ENCODE measurements around the gene TLE2. TPM values are rescaled to one million over a fixed set of nuclear protein-coding genes. Genes with fewer than 3 reads are reported as not detected.

Gene TLE2
- polyA plus RNA-seq, 1 of the 3 experiments (the other 2 are of a cell fraction), result 2.3 TPM

- Histone ChIP-seq H3K27me3 (ENCODE audit: insufficient read depth) (peaks cover 83% of the 10 kb centered on the region), H3K36me3 (replicated peaks in 1 of 2; ENCODE audit: control insufficient read depth in 1 of 2, insufficient read depth in 2 of 2, low read length in 1 of 2) (no peaks in the 10 kb centered on the region), H3K4me2 (no peak overlapping the region), H4K20me1 (ENCODE audit: insufficient read depth) (no peaks in the 10 kb centered on the region), H3K79me2 (ENCODE audit: insufficient read depth) (no peaks in the 10 kb centered on the region), H3K9me3 (no peaks in the 10 kb centered on the region), H3K27ac (ENCODE audit: low read depth in 2 of 2, low read length in 1 of 2) (no peak overlapping the region), H3K4me3 (ENCODE audit: low read depth in 2 of 2, low read length in 1 of 2) (no peak overlapping the region), H3F3A (replicated peaks; ENCODE audit: insufficient read depth) (peaks cover 6% of the 10 kb centered on the region), H3K4me1 (ENCODE audit: control insufficient read depth in 1 of 2, insufficient read depth in 2 of 2, low read depth in 1 of 2, low read length in 1 of 2) (peaks cover 0 to 5% of the 10 kb centered on the region in 2 experiments; a peak in 1 of 4 replicates), H2AFZ (ENCODE audit: low read depth) (no peak overlapping the region), H3K9ac (no peak overlapping the region), H3K9me2 (no peaks in the 10 kb centered on the region)
- WGBS (ENCODE audit: low lambda C conversion rate), result 30% methylated on average over 11 of the region's 30 CpGs
- DNase-seq, result peak; percentile 74
- ChIA-PET POLR2A (interaction anchor here (0.8 to 1.2 kb wide), 2 partner anchors 10 to 42 kb away, joined by 3 read pairs; no protein-coding TSS in a partner anchor), CTCF (interaction anchor here (1.0 to 1.9 kb wide), 6 partner anchors 20 to 64 kb away, joined by 3 to 5 read pairs (median 4); no protein-coding TSS in a partner anchor)
- TF ChIP-seq TAF1 (IDR thresholded peaks at IDR 0.05; ENCODE audit: borderline replicate concordance, low read depth, low read length) (no peak), POLR2AphosphoS5 (IDR thresholded peaks at IDR 0.05; ENCODE audit: low read depth, low read length) (no peak), CHD2 (IDR thresholded peaks at IDR 0.05; ENCODE audit: low read length, partially characterized antibody) (no peak), RXRA (IDR thresholded peaks at IDR 0.05; ENCODE audit: borderline replicate concordance, low read depth) (no peak), RAD21 (IDR thresholded peaks at IDR 0.05; ENCODE audit: low read length) (no peak)
These were observed 4.1 kb downstream of the TLE2 start for GRCh38 chr19:3024870-3025548.

- H3K9me3 ChIP-seq, result no peaks in the 10 kb centered on the region
- TF ChIP-seq JUND (IDR thresholded peaks at IDR 0.05), result no peak
- no peak for TF ChIP-seq TCF12 (IDR thresholded peaks at IDR 0.05)
- TF ChIP-seq ELF1 (IDR thresholded peaks at IDR 0.05), result no peak
- no peak for TF ChIP-seq REST (IDR thresholded peaks at IDR 0.05; ENCODE audit: low read depth, low read length)
- TF ChIP-seq GATA2 (CRISPR knock-in tag; IDR thresholded peaks at IDR 0.05), result no peak
- TF ChIP-seq TAF1 (IDR thresholded peaks at IDR 0.05; ENCODE audit: borderline replicate concordance, low read depth, low read length), result no peak
- no peak for TF ChIP-seq PBX3 (IDR thresholded peaks at IDR 0.05)
- TF ChIP-seq NFIC (IDR thresholded peaks at IDR 0.05; ENCODE audit: borderline replicate concordance), result no peak
- TF ChIP-seq RCOR1 (IDR thresholded peaks at IDR 0.05; ENCODE audit: low read length), result no peak
- no peak for TF ChIP-seq FOXJ3 (CRISPR knock-in tag; IDR thresholded peaks at IDR 0.05)
- no peak for TF ChIP-seq RFX5 (IDR thresholded peaks at IDR 0.05; ENCODE audit: low read length)
- no peak for TF ChIP-seq RXRA (IDR thresholded peaks at IDR 0.05; ENCODE audit: borderline replicate concordance, low read depth)
- TF ChIP-seq MXI1 (IDR thresholded peaks at IDR 0.05; ENCODE audit: low read depth, low read length), result no peak
- no peak for TF ChIP-seq SIN3A (IDR thresholded peaks at IDR 0.05; ENCODE audit: borderline replicate concordance, low read depth, low read length)
- TF ChIP-seq CTCF (IDR thresholded peaks at IDR 0.05), result no peak
- no peak for TF ChIP-seq TEAD4 (IDR thresholded peaks at IDR 0.05; ENCODE audit: borderline replicate concordance, insufficient read depth)
- TF ChIP-seq FOSL2 (IDR thresholded peaks at IDR 0.05; ENCODE audit: borderline replicate concordance, low read depth), result no peak
- no peak for TF ChIP-seq POLR2AphosphoS5 (IDR thresholded peaks at IDR 0.05; ENCODE audit: low read depth, low read length)
- no peak for TF ChIP-seq FOXM1 (IDR thresholded peaks at IDR 0.05; ENCODE audit: low read depth)
- H2AFZ ChIP-seq (ENCODE audit: low read depth), result no peak overlapping the region
- 14% methylated on average over 5 of the region's 5 CpGs for WGBS (ENCODE audit: low lambda C conversion rate)
- H3K9ac ChIP-seq, result no peak overlapping the region
- no peak overlapping the region for H3K27ac ChIP-seq (ENCODE audit: low read depth in 2 of 2, low read length in 1 of 2)
- H3F3A ChIP-seq (replicated peaks; ENCODE audit: insufficient read depth), result peaks cover 6% of the 10 kb centered on the region
- no peaks in the 10 kb centered on the region for H3K36me3 ChIP-seq (replicated peaks in 1 of 2; ENCODE audit: control insufficient read depth in 1 of 2, insufficient read depth in 2 of 2, low read length in 1 of 2)
- H3K4me1 ChIP-seq (ENCODE audit: control insufficient read depth in 1 of 2, insufficient read depth in 2 of 2, low read depth in 1 of 2, low read length in 1 of 2), result peaks cover 0 to 5% of the 10 kb centered on the region in 2 experiments; a peak in 1 of 4 replicates
- no peak overlapping the region for H3K4me2 ChIP-seq
- no peaks in the 10 kb centered on the region for H3K79me2 ChIP-seq (ENCODE audit: insufficient read depth)
- CTCF ChIA-PET, result interaction anchor here (1.0 to 1.9 kb wide), 4 partner anchors 20 to 63 kb away, joined by 3 to 5 read pairs (median 4); no protein-coding TSS in a partner anchor
- POLR2A ChIA-PET, result interaction anchor here (0.8 to 1.2 kb wide), 2 partner anchors 11 to 42 kb away, joined by 3 read pairs; no protein-coding TSS in a partner anchor
- H3K9me2 ChIP-seq, result no peaks in the 10 kb centered on the region
- no peak for DNase-seq
- no peak overlapping the region for H3K4me3 ChIP-seq (ENCODE audit: low read depth in 2 of 2, low read length in 1 of 2)
- no peaks in the 10 kb centered on the region for H4K20me1 ChIP-seq (ENCODE audit: insufficient read depth)
- H3K27me3 ChIP-seq (ENCODE audit: insufficient read depth), result peaks cover 78% of the 10 kb centered on the region
These were observed 4.6 kb downstream of the TLE2 start for GRCh38 chr19:3024509-3024869.
